Activated CD4-positive, alpha-beta T cell treated with anti-CD3 and anti-CD28 coated beads for 1 hour (primary cell): ENCODE data around the gene GTSF1L.

Experiments
- DNase-seq: peaks from one replicate; pipeline ENCODE4 v3.0.0-alpha.2; 2020

Gene GTSF1L

DNA sequence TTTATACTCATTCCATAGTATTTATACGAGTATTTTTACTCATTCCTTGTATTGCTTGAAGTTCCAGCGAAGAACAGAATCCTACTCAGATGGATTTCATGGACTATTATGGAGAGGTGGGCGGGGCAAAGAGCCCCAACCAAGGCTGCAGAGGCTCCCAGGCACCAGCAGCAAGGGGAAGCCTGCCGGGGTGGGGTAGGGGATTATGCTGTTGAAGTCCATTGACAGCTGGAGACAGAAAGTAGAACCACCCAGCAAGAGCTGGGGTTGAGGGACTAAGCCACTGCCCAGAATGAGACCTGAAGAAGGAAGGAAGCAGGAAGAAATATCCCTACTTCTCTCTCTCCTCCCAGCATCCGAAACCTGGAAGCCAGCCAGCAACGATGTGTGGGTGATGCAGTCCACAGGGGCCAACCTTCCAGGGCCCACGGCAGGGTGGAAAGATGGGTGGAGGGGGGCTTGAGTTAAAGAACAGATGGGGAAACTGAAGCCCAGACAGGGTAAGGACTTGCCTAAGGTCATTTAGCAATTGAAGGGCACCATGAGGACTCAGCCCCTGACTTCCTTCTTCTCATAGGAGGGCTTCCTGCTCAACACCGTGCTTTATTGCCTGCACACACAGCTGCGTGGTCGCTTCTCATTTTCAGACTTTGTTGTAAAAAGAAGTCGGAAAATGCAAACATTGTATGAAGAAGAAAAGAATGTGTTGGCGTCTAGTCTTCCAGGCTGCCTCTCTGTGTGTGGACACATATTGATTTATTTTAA lies 18.3 kb upstream of the GTSF1L start:
- no peak for DNase-seq

DNA sequence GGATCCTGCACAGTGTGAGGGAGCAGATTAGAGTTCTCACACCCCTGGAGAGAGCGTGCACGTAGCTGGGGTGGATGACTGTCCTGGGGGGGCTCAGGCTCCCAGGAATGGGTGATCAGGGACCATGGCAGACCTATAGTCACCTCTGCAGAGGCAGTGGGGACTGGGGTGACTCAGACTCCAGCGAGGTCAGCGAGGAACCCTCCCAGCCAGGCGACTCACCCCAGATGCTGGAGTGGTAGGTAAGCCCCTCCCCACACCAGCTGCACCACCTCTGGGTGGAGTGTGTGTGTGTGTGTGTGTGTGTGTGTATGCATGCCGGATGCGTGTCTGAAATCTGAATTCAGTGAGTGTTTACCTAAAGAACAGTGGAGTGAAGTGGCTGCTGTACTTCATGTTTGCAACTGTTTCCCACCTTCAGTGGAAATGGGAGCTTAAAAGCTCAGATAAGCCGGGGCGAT lies 17.4 kb upstream of the GTSF1L start:
- DNase-seq: no peak

DNA sequence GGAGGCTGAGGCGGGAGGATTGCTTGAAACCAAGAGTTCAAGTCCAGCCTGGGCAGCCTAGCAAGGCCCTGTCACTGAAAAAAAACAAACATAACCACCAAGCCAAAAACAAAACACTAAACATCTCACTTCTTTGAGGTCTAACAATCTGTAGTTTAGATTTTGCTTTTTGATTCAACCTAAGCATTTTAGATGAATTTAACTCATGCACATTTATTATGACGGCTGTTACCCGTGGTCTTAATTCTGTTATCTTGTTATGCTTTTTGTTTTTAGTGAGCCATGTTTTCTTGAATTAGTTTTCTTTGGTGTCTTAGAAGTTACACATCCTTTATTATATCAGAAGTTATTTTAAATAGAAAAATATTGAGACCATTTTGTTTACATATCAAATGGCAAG lies 13.8 kb upstream of the GTSF1L start:
- DNase-seq: no peak

DNA sequence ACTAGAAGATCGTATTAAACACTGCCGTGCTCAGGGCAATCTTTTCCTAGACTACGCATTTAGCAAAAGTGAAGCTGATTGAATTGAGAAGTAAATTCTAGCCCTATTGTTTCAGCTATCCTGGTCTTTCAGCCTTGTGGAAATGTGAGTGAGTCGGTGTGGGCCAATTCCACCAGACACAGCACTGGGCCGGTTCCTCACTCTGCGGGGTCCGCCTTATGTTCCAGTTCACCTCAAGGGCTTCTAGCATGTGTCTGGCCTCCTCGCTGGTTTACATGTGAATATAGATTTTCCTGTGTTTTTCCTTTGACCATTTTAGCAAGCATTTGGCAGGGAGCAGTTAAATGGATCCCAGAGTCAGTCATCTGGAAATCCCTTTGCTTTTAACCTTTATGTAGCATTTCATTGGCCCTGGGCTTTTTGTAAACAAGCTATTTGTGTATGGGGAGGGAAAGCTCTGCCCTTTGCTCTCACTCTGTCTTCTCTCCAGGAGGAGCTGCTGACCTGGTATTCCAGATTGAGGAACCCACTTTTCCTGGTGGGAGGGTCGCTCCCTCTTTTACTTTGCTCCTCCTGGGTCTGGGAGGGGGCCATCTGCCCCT lies 12.4 kb upstream of the GTSF1L start:
- no peak for DNase-seq

DNA sequence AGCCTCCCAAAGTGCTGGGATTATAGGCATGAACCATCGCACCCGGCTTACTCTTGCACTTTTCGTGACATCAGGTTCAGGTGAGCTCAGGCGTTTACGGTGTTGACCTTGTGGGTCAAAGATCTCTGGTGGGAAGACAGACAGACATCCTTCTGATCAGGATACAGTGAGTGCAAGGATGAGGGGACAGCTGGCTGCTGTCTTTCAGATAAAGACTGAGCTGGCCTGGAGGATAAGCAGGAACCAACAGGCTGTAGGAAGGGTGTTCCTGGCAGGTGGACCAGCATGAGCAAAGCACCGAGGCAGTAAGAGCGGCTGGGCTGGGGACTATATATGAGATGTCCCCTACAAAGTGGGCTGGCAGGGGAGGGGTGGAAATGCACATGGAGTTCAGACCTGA lies 11.1 kb upstream of the GTSF1L start:
- no peak for DNase-seq

DNA sequence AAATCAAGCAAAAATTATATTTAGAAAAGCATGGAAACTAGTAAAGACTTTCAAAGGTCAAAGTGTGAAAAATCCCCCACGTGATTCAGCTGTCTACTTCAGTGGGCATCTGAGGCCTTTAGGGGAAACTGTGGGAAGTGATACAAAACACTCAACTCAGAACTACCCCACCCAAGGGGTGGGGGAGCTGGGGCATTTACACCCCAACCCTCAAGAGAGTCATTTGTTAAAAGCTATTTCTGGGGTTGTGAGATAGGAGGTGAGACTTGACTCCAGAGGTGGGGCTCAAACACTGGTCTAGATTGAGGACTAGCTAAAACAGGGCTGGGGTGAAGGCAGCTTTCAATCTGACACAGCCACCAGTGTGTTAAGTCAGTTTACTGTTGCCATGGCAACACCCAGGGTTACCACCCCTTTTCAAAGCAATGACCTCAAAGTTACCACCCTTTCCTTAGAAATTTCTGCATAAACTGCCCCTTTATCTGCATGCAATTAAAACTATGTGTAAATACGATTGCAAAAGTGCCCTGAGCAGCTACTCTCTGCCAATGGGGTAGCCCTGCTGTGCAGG lies 9.9 kb upstream of the GTSF1L start:
- DNase-seq: no peak

DNA sequence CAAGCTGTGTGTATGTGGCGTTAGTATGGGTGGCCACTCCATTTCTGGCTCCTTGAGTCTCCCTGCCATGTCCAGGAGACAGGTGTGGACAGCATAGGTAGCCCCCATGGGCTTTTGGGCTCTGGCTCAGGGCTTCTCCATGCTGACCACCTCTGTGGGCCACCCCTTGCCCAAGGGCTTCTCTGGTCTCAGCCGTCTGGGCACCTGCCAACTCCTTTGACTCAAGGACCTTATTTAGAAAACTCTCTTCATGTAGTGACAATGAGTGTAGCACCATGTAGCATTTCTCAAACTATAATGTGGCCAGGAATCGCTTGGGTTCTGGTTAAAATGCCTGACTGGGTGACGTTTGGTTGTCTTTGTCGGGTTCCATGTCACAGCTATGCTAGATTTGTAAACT lies 5.1 kb upstream of the GTSF1L start:
- no peak for DNase-seq

DNA sequence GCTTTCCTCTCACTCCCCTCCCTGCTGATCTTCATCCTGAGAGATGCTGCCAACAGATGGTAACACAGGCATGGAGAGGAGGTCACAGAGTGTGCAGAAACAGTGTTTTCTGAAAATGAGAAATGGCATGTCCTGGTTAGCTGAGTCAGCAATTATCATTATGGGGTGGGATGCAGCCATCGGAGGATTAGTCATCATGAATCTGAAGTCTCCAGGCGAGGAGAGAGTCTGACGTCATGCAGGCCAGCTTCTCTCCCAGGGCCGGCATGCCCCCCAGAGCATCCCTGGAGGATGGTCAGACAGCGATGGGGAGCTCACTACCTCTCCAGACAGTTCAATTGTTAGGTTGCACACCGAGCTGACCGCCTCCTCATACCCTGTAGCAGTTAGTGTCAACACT lies 4.7 kb upstream of the GTSF1L start:
- no peak for DNase-seq

DNA sequence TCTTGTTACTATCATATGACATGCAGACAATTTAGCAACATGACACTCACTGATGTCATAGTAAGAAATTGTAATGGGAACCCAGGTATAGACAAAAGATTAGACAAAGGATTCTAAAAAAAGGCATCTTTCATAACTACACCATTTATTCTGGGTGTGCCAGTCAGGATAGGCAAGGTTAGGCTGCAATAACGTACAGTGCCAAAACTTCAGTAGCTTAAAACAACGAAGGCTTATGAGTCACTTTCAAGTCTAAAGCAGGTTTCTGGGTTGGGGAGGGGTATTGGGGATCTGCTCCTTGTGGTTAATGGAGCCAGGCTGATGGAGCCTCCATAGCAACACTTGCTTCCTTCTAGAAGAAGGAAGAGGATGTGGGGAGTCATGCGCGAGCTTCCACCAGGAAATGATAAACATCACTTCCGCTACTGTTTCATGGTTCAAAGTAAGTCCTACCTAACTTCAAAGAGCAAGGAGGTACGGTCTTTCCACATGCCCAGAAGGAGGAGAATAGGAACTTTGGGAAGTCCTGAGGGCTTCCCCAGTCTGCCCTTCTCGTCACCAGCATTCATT lies 2.0 kb upstream of the GTSF1L start:
- no peak for DNase-seq

DNA sequence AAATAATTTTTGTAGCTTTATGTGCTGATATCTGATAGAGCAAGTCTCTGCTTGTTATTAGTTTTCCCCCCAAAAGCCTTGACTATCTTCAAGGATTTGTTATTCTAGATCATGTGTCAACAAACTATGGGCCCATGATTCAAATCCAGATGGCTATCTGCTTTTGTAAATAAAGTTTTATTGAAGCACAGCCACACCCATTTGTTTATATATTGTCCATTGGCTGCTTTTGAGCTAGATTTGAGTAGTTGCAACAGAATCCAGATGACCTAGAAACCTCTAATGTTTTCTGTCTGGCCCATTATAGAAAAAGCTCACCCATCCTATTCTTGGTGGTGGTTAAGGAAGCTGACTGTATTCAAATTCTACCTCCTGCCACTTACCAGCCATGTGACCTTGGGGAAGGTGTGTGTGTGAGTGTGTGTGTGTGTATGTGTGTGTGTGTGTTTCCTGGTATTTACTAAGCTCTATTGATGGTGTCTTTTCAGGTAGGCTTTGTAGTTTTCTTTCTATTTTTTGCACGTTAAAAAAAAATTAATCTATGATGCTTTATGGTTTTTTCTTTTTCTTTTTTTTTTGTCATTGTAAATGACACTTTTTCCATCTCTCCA lies 1.3 kb upstream of the GTSF1L start:
- DNase-seq: no peak

DNA sequence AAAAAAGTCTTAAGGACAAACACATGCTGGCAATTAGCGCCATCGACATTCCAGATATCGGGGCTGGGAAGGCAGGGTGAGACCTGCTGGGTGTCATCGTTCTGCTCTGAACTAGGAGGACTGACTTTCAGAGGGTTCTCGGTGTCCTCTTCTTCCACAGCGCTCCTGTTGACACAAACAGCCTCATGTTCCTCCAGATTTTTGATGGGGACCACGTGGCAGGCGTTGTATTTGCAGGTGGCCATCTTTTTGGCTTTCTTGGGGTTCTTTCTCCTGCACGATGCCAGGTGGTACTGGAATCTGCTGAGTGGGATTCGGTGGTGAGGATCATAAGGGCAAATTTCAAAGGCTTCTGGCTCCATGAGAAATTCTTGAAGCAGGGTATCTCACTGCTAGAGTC lies 469 bp downstream of the GTSF1L start:
- DNase-seq: no peak

DNA sequence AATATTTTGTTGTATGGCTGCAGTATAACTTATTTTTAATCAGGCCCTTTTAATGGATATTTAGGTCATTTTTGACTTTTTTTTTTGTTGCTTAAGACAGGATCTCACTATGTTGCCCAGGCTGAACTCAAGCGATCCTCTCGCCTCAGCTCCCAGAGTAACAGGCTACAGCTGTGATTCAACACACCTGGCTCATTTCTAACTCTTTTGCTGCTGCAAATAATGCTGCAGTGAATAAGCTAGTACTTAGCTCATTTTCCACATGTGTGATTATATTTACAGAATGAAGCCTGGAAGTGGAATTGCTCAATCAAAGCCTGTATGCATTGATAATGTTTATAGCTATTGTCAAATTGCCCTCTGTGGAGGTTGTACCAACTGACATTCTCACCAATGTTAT lies 1.1 kb downstream of the GTSF1L start:
- DNase-seq: no peak

DNA sequence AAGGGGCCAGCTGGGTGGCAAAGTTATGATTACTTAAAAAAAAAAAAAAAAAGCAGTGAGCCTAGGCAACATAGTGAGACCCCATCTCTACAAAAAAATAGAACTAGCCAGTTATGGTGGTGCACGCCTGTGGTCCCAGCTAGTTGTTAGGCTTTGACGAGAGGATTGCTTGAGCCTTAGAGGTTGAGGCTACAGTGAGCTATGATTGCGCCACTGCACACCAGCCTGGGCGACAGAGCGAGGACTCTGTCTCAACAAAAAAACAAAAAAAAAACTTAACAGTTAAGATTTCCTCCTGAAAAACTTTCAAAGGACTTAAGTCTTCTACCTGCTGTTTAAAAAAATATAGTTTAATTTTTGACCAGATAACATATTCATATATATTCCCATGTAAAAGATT lies 2.4 kb downstream of the GTSF1L start:
- no peak for DNase-seq

DNA sequence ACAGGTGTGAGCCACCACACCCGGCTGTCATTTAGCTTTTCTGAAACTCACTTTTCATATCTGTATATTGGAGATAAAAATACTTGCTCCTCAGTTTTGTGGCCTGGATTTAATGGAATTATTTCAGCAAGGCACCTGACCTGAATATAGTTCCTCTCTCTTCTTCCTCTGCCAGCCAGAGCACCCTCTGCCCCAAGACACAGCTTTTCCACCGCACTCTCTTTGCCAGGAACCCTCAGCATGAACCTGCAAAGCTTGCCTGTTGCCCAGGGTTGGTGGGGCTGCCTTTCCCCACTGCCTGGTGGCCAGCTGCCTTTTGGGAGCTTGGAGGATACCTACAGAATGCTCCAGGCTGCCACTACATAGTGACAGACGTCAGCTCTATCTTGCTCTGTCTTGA lies 3.1 kb downstream of the GTSF1L start:
- DNase-seq: no peak

DNA sequence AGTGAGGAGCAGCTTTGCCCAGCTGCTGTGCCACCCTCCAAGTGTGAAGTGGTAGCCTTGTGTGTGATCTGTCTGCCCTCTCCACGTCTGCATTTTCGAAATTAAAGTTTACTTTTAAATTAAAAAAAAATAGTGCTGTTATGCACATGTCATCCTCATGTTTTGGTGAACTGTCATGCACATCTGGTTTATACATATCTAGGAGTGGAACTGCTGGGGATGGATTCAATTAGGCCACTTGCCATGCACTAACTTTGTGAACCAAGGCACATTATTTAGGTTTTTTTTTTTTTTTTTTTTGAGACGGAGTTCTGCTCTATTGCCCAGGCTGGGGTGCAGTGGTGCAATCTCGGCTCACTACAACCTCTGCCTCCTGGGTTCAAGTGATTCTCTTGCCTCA lies 3.6 kb downstream of the GTSF1L start:
- DNase-seq: no peak

DNA sequence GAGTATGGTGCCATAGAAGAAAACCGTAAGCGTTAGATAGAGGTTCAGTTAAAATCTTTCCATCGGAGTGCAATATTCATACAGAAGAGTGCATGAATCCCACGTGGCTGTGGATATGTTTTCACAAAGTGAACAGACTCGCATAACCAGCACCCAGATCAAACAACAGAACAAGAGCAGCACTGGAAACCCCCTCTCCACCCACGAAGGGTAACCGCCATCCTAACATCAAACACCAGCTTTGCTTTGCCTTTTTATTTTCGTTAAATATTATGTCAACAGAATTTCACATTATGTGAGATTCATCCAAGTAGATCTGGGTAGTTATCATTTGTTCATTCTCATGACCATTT lies 4.7 kb downstream of the GTSF1L start:
- peak; percentile 25 for DNase-seq

DNA sequence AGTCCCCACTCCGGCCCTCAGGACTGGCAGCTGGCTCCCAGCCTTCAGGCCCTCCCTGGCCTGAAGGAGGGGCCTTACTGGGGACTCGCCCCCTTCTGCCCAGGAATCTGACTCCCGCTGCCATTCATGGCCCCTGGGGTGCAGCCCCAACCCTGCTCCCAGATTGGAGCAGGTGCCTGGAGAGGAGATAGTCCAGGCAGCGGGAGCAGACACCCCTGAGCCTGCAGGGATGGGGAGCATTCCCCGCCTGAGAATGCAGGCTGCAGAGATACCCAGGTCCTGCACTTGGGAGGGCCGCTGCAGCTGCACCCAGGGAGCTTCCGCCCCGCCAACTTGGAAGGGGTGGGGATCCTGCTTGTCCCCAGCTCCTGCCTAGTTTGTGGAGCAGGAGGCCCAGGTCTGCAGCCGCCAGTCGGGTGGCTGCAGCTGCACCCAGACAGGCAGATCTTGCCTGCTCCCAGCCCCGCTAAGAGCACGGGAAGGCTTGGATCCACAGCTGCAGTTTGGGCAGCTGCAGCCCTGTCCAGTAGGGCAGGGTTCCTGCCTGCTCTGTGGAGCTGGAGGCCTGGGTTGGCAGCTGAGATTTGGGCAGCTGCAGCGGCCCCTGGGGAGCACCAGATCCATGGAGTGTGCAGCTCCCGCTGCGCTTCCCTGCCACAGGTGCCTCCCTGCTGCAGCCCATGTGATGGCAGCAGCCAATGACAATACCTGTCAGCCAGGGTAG lies 5.2 kb downstream of the GTSF1L start:
- no peak for DNase-seq

DNA sequence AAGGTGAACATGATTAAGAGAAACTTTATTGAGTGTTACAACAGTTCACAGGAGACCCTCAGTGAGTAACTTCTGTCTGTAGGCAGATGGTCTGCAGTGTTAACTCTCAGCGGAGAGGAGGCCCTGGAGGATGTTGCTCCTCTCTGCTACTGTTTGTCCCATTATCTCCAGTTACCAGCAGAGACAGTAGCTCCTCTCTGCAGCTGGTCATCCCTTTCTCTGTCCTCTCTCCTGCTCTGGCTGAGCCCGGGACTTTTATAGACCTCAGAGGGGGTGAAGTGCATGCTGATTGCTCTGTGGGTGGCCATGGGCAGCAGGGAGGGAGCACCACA lies 5.7 kb downstream of the GTSF1L start:
- no peak for DNase-seq

DNA sequence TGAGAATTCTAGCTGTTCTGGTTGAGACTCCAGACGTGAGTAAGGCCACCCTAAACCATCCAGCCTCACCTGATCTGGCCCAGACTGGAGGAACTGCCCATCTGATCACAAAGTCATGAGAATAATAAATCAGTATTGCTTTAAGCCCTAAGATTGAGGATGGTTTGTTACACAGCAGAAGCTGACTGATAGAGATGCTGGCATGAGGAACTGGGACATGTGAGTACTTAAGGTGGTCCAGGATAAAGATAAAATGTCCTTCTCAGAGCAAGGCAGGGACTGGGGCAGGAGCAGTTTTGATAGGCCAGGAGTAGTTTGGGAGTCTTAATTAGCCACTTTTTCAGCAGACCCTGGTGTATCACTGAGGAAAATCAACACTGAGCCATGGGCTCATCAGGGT lies 6.8 kb downstream of the GTSF1L start:
- no peak for DNase-seq

DNA sequence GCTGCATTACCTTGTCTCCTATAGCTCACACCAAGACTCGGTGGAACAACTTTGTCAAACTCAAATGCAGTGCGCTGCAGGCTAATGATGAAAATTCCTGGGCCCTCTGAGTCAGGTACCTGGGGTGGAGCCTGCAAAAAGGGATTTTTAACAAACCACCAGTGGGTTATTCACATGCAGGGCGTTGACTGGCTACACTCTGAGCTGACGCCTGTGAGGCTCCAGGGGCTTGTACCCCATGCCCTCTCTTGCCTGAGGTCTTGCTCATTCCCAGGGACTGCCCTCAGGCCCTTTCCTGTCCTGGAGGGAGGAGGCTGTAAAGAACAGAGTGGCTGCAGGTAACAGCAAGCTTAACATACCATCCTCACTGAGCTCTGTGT lies 9.2 kb downstream of the GTSF1L start:
- DNase-seq: no peak

DNA sequence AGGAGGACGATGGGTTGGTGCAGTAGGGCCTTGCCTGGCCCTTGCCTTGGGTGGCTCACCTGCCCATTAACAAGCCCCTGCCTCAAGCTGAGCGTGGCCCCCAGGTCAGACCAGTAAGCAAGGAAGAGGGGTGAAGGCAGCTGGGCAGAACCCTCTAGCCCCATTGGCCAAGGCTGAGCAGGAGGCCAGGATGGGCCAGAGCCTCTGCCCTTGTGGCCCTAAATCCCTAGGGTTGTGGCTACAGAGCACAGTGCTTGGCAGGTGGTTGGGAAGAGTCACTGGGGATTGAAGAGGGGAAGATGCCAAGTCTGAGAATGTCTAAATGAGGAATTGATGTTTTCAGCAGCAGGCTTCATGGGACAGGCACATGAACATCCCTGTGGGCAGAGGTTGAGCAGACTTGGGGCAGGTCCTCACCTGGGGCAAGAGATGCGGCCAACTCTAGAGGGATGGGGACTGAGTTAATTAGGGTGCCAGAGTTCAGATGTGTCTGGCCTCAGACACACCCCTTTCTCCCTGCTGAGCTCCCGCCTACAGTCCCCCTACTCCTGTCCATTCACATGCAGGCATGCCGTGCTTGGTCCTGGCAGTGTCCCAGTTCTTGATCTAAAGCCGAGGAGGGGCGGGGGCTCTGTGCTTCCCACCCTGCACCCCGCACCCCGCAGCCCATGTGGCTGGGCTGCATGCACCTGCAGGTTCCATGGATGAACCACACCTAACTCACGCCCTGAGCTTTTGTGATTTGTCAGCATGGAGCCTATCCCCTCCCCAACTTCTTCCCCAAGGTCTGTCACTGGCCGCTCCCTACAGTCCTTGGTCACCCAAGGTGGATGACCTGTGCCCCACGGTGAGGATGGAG lies 9.8 kb downstream of the GTSF1L start:
- DNase-seq: no peak

DNA sequence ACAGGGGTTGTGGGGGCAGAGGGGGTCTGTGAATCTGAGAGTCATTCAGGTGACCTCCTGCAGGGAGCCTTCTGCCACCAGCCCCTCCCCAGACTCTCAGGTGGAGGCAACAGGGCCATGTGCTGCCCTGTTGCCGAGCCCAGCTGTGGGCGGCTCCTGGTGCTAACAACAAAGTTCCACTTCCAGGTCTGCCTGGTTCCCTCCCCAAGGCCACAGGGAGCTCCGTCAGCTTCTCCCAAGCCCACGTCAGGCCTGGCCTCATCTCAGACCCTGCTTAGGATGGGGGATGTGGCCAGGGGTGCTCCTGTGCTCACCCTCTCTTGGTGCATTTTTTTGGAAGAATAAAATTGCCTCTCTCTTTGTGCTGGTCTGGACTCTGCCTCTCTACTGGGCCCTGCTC lies 10.7 kb downstream of the GTSF1L start:
- DNase-seq: no peak
